K562 (cell line): ENCODE measurements around the gene SPDL1. TPM values are rescaled to one million over a fixed set of nuclear protein-coding genes. Genes with fewer than 3 reads are reported as not detected.

ENCODE experiments used
- E2F6 ChIP-seq, 2 experiments: IDR thresholded peaks; 2 replicates each; pipeline ENCODE4 v1.6.1; 2011; ENCODE audit warnings: borderline replicate concordance in 1 of 2, control low read depth in 1 of 2, low read depth in 1 of 2, low read length in 1 of 2, mild to moderate bottlenecking in 1 of 2, mixed read lengths in 1 of 2, moderate library complexity in 1 of 2; ENCODE audit not compliant: insufficient read depth in 1 of 2, insufficient read length in 1 of 2, poor library complexity in 1 of 2, severe bottlenecking in 1 of 2; ENCODE audit errors: extremely low read depth in 1 of 2
- ELF4 ChIP-seq: fragments of 450-650 bp; formaldehyde crosslinking; IDR thresholded peaks from 2 replicates; pipeline ENCODE4 v1.4.0; 2022; ENCODE audit warnings: missing genetic modification characterization
- GATA2 ChIP-seq: sonication (generic); formaldehyde crosslinking; IDR thresholded peaks from 2 replicates; pipeline ENCODE4 v1.4.0; 2020; ENCODE audit warnings: mild to moderate bottlenecking, missing genetic modification reagents
- L3MBTL2 ChIP-seq: fragments of 450-650 bp; IDR thresholded peaks from 2 replicates; pipeline ENCODE4 v1.6.1; 2016; ENCODE audit warnings: mild to moderate bottlenecking, moderate library complexity
- NFE2 ChIP-seq: IDR thresholded peaks from 2 replicates; pipeline ENCODE4 v1.6.1; 2014; ENCODE audit warnings: antibody characterized with exemption, low read depth
- PCBP1 ChIP-seq: fragments of 200-400 bp; formaldehyde crosslinking; IDR thresholded peaks from 2 replicates; pipeline ENCODE4 v1.6.1; 2018; ENCODE audit warnings: mild to moderate bottlenecking, low read depth, low read length; ENCODE audit not compliant: poor library complexity, severe bottlenecking
- RFX7 ChIP-seq: fragments of 250-450 bp; sonication (Bioruptor Pico); IDR thresholded peaks from 2 replicates; pipeline ENCODE4 v1.5.1; 2021; ENCODE audit warnings: mild to moderate bottlenecking
- SIRT6 ChIP-seq: IDR thresholded peaks from one replicate; pipeline ENCODE4 v1.6.1; 2012; ENCODE audit warnings: low read depth, mild to moderate bottlenecking, control low read depth, inconsistent platforms, low read length, moderate library complexity
- TBL1XR1 ChIP-seq, 2 experiments: IDR thresholded peaks; 2 replicates each; pipeline ENCODE4 v1.6.1; 2012; ENCODE audit warnings: improper control_type of control experiment in 2 of 2, low read length in 2 of 2, mild to moderate bottlenecking in 1 of 2
- ZBTB40 ChIP-seq, 2 experiments: fragments of 450-650 bp in 1 of 2; sonication (generic) in 1 of 2; formaldehyde crosslinking in 1 of 2; IDR thresholded peaks; 2 replicates each; pipeline versions ENCODE4 v1.7.1 to v1.9.0; 2016 to 2022; ENCODE audit warnings: inconsistent platforms in 1 of 2, mild to moderate bottlenecking in 1 of 2, missing genetic modification reagents in 1 of 2
- ZBTB8A ChIP-seq: fragments of 450-650 bp; IDR thresholded peaks from 2 replicates; pipeline ENCODE4 v1.6.1; 2018; ENCODE audit warnings: mild to moderate bottlenecking, moderate library complexity; ENCODE audit not compliant: partially characterized antibody
- ZNF408 ChIP-seq: fragments of 250-450 bp; sonication (Bioruptor Pico); IDR thresholded peaks from 2 replicates; pipeline ENCODE4 v1.4.0; 2020; ENCODE audit warnings: low read depth, mild to moderate bottlenecking, moderate library complexity
- ZNF507 ChIP-seq: conservative IDR thresholded peaks from 2 replicates; pipeline ENCODE4 v1.6.1; 2017; ENCODE audit warnings: missing genetic modification characterization, missing compliant biosample characterization
- ZNF584 ChIP-seq: fragments of 200-800 bp; sonication (Bioruptor generic); IDR thresholded peaks from 2 replicates; pipeline ENCODE4 v1.6.1; 2016; ENCODE audit warnings: low read depth, mild to moderate bottlenecking, missing genetic modification characterization, missing compliant biosample characterization
- ZNF695 ChIP-seq: fragments of 450-650 bp; formaldehyde crosslinking; IDR thresholded peaks from 2 replicates; pipeline ENCODE4 v1.4.0; 2020; ENCODE audit warnings: mild to moderate bottlenecking, moderate library complexity
- ZNF696 ChIP-seq: fragments of 250-450 bp; sonication (Bioruptor Pico); conservative IDR thresholded peaks from 2 replicates; pipeline ENCODE4 v1.4.0; 2020; ENCODE audit warnings: mild to moderate bottlenecking, moderate library complexity
- polyA plus RNA-seq, 8 experiments: library from polyadenylated mRNA; depleted of rRNA in 4 of 8; stranded (reverse) in 5 of 8; unstranded in 3 of 8; fragments of >200 nt; fragmentation: Nextera tagmentation in 2 of 8; fragmentation: Illumina TruSeq in 1 of 8; extraction: Ambion mirVana in 2 of 8; extraction: Trizol in 1 of 8; gene quantifications; 2 replicates each; pipeline versions ENCODE4 v1.2.1 to v1.2.3, GENCODE V29; 2011 to 2014; ENCODE audit warnings: inconsistent platforms in 1 of 8, missing spikeins in 1 of 8
- total RNA-seq, 7 experiments: library from RNA; depleted of rRNA in 6 of 7; stranded (reverse); fragments of >200 nt in 6 of 7; fragmentation: Illumina TruSeq in 2 of 7; extraction: Trizol in 2 of 7; gene quantifications; 2 replicates each; pipeline versions ENCODE4 v1.2.1 to v1.2.3, GENCODE V29; 2011 to 2021; ENCODE audit warnings: low replicate concordance in 1 of 7
- TF ChIP-seq, protein P1 (sequence below): fragments of 250-450 bp; sonication (Bioruptor Pico); IDR thresholded peaks from 2 replicates; pipeline ENCODE4 v1.8.0; 2021; ENCODE audit warnings: mild to moderate bottlenecking, moderate library complexity

The SPDL1 gene
- total and polyA plus RNA-seq, 9 of the 15 experiments (the other 6 are each of a cell fraction or from before 2014, with no cell fraction given): 32.4 to 59.6 (median 49.0) TPM

- TF ChIP-seq ZNF696 (CRISPR knock-in tag) (no peak), ELF4 (no peak), ZBTB40 (IDR thresholded peaks at IDR 0.05) (no peak), ZBTB40 (CRISPR knock-in tag; IDR thresholded peaks at IDR 0.05) (no peak), SIRT6 (no peak), L3MBTL2 (peak; percentile 69), ZBTB8A (no peak), NFE2 (no peak), ZNF695 (CRISPR knock-in tag) (no peak), GATA2 (CRISPR knock-in tag) (no peak), TBL1XR1 (IDR thresholded peaks at IDR 0.05; ENCODE audit: low read length in 2 of 2) (no peak), E2F6 (IDR thresholded peaks at IDR 0.05; ENCODE audit: borderline replicate concordance in 1 of 2, extremely low read depth in 1 of 2, insufficient read depth in 1 of 2, insufficient read length in 1 of 2, low read depth in 1 of 2, low read length in 1 of 2, poor library complexity in 1 of 2, severe bottlenecking in 1 of 2) (peak in 1 of 2 experiments; percentile 3), ZNF507 (tag) (no peak), PCBP1 (no peak), ZNF408 (CRISPR knock-in tag) (no peak), RFX7 (no peak), ZNF584 (no peak)
- TF ChIP-seq, protein P1, sequence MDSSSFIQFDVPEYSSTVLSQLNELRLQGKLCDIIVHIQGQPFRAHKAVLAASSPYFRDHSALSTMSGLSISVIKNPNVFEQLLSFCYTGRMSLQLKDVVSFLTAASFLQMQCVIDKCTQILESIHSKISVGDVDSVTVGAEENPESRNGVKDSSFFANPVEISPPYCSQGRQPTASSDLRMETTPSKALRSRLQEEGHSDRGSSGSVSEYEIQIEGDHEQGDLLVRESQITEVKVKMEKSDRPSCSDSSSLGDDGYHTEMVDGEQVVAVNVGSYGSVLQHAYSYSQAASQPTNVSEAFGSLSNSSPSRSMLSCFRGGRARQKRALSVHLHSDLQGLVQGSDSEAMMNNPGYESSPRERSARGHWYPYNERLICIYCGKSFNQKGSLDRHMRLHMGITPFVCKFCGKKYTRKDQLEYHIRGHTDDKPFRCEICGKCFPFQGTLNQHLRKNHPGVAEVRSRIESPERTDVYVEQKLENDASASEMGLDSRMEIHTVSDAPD (CRISPR knock-in tag): no peak
These were observed 54.1 kb downstream of the SPDL1 start (continued) for GRCh38 chr5:169637549-169638121.
